Lower leg skin (tissue), 3 donors: ENCODE data around the gene SFI1.

Experiments used
- CTCF ChIP-seq, 3 donors: fragments of 450-650 bp; IDR thresholded peaks; one replicate each; pipeline ENCODE4 v1.5.1; 2016; ENCODE audit warnings: antibody characterized with exemption in 3 of 3, mild to moderate bottlenecking in 3 of 3, moderate library complexity in 2 of 3
- POLR2A ChIP-seq, 2 donors: fragments of 450-650 bp; IDR thresholded peaks; one replicate each; pipeline ENCODE4 v1.6.1; 2016 to 2017; ENCODE audit warnings: antibody characterized with exemption in 2 of 2, mild to moderate bottlenecking in 1 of 2, moderate library complexity in 1 of 2

GRCh38 chr22:31509061-31509762, 12.9 kb downstream of the SFI1 start:
- no peak for TF ChIP-seq CTCF (IDR thresholded peaks at IDR 0.05)
- no peak for TF ChIP-seq POLR2A (IDR thresholded peaks at IDR 0.05)
